ENCODE data around the gene TMEM238L.

TMEM238L gene

GRCh38 chr17:10837921-10838320 lies 34.0 kb upstream of the TMEM238L start, which contains the start of gene PIRT:
Gene PIRT (minus strand): TSS chr17:10838087. CDS start chr17:10825645, 12,442 bp downstream.
- TF ChIP-seq CTCF (IDR thresholded peaks at IDR 0.05; ENCODE audit: borderline replicate concordance, insufficient read depth, low read depth, low read length): no peak

GRCh38 chr17:10836966-10837590 lies 33.2 kb upstream of the TMEM238L start:
- TF ChIP-seq CTCF (IDR thresholded peaks at IDR 0.05; ENCODE audit: borderline replicate concordance, insufficient read depth, low read depth, low read length): no peak
- no peak overlapping the region for H3K4me3 ChIP-seq (ENCODE audit: low read depth, low read length)

More at GRCh38 chr17:10837921-10838320, 34.0 kb upstream of the TMEM238L start, which contains the start of gene PIRT:
- H3K4me3 ChIP-seq (ENCODE audit: low read depth, low read length): no peak within 1 kb of the TSS

- TF ChIP-seq CTCF (IDR thresholded peaks at IDR 0.05; ENCODE audit: borderline replicate concordance, insufficient read depth, low read depth, low read length): no peak
- H3K4me3 ChIP-seq (ENCODE audit: low read depth, low read length): no peak overlapping the region
Measured at GRCh38 chr17:10836145-10836544, 32.2 kb upstream of the TMEM238L start.

GRCh38 chr17:10831696-10832095 lies 27.8 kb upstream of the TMEM238L start:
- no peak for TF ChIP-seq CTCF (IDR thresholded peaks at IDR 0.05; ENCODE audit: borderline replicate concordance, insufficient read depth, low read depth, low read length)

GRCh38 chr17:10827898-10828552 lies 24.1 kb upstream of the TMEM238L start:
- no peak overlapping the region for H3K4me3 ChIP-seq (ENCODE audit: low read depth, low read length)
- TF ChIP-seq CTCF (IDR thresholded peaks at IDR 0.05; ENCODE audit: borderline replicate concordance, insufficient read depth, low read depth, low read length): no peak

More at GRCh38 chr17:10831696-10832095, 27.8 kb upstream of the TMEM238L start:
- H3K4me3 ChIP-seq (ENCODE audit: low read depth, low read length): no peak overlapping the region

- no peak for TF ChIP-seq CTCF (IDR thresholded peaks at IDR 0.05; ENCODE audit: borderline replicate concordance, insufficient read depth, low read depth, low read length)
- no peak overlapping the region for H3K4me3 ChIP-seq (ENCODE audit: low read depth, low read length)
Measured at GRCh38 chr17:10824874-10825273, 21.0 kb upstream of the TMEM238L start.

GRCh38 chr17:10821770-10822169 lies 17.9 kb upstream of the TMEM238L start:
- H3K4me3 ChIP-seq (ENCODE audit: low read depth, low read length): no peak overlapping the region
- no peak for TF ChIP-seq CTCF (IDR thresholded peaks at IDR 0.05; ENCODE audit: borderline replicate concordance, insufficient read depth, low read depth, low read length)
